H1 (cell line): Measurements from ENCODE around the gene SFXN4. TPM values are rescaled to one million over a fixed set of nuclear protein-coding genes. Genes with fewer than 3 reads are reported as not detected.

Experiments used
- BRCA1 ChIP-seq: IDR thresholded peaks from 2 replicates; pipeline ENCODE4 v1.6.1; 2012; ENCODE audit warnings: low read depth, low read length, improper control_type of control experiment
- HDAC6 ChIP-seq: IDR thresholded peaks from one replicate; pipeline ENCODE4 v1.7.1; 2012; ENCODE audit warnings: low read depth, mild to moderate bottlenecking, inconsistent platforms, low read length, moderate library complexity
- JUND ChIP-seq: IDR thresholded peaks from 2 replicates; pipeline ENCODE4 v1.6.1; 2011; ENCODE audit warnings: mild to moderate bottlenecking, improper control_type of control experiment, low read length
- PHF8 ChIP-seq: fragments of 200-600 bp; sonication (generic); conservative IDR thresholded peaks from 2 replicates; pipeline ENCODE4 v1.7.1; 2012; ENCODE audit warnings: low read depth, mild to moderate bottlenecking, inconsistent platforms, low read length, moderate library complexity
- SP1 ChIP-seq: IDR thresholded peaks from 2 replicates; pipeline ENCODE4 v1.6.1; 2011; ENCODE audit warnings: low read depth, low read length
- polyA plus RNA-seq, 7 experiments: library from polyadenylated mRNA; depleted of rRNA in 3 of 7; stranded (reverse) in 5 of 7; unstranded in 2 of 7; fragments of >200 nt in 5 of 7; fragments of 200-250 nt in 2 of 7; gene quantifications; 1 replicate in 5 of 7; 2 replicates in 1 of 7; 4 replicates in 1 of 7; pipeline versions ENCODE4 v1.2.1 to v1.2.3, GENCODE V29; 2011 to 2013; ENCODE audit warnings: missing spikeins in 2 of 7, mixed read lengths in 2 of 7
- total RNA-seq: library from RNA; stranded (reverse); fragmentation: NEBNext Ultra II Directional; extraction: Animal tissue kit (Norgen Biotek cat#: 25700); gene quantifications from 2 replicates; pipeline ENCODE4 v1.2.1, GENCODE V29; 2021
- TF ChIP-seq, protein P1 (sequence below): fragments of 300-600 bp; sonication (generic); IDR thresholded peaks from 2 replicates; pipeline ENCODE4 v1.7.1; 2012; ENCODE audit warnings: low read length, moderate library complexity, mild to moderate bottlenecking, inconsistent platforms; ENCODE audit not compliant: insufficient replicate concordance
- TF ChIP-seq, protein P2 (sequence below), 3 experiments: IDR thresholded peaks; 1 replicate in 2 of 3; 2 replicates in 1 of 3; pipeline versions ENCODE4 v1.5.1 to v1.6.1; 2011; ENCODE audit warnings: low read length in 3 of 3, mild to moderate bottlenecking in 3 of 3, inconsistent platforms in 2 of 3, low read depth in 1 of 3, moderate library complexity in 1 of 3; ENCODE audit not compliant: insufficient read depth in 1 of 3; ENCODE audit errors: control extremely low read depth in 1 of 3

Gene SFXN4
- total and polyA plus RNA-seq, 2 of the 8 experiments (the other 6 are each of a cell fraction or from before 2014, with no cell fraction given), result 15.4 to 21.6 TPM

DNA sequence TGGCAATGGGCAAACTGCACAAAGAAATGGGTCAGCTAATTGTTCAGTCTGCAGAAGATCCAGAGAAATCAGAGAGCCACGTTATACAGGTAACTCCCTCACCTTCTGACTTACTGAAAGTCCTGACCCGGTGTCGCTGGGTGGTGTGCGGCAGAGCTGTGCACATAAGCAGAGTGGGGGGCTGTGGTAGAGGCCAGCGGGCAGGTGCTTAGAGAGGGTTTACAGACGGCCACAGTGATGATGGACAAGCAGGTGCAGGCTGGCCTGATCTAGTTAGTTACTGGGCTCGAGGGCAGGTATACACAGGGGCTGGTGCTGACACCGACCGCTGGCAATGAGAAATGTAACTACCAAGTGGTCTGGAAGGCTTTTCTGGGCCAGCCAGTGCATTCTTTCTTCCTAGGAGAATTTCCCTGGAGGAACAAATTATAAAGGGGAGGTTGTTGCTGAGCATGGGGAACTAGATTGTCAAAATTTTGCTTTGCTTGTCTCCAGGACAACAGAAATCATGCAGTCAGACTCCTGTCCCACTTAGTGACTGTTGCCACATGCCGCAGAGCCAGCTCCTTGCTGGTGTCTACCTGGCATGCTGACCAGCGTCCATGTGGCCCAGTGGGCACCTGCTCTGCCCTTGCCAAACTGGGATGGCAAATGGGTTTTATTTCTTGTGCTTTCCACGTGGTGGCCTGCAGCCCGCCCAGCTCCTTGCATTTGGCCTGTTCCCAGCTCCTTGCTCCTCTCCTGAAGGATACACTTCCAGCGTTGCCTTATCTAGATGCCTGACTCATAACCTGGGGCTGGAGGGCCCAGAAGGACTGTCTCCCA, 32.8 kb downstream of the SFXN4 start (continued):
- TF ChIP-seq, protein P1, sequence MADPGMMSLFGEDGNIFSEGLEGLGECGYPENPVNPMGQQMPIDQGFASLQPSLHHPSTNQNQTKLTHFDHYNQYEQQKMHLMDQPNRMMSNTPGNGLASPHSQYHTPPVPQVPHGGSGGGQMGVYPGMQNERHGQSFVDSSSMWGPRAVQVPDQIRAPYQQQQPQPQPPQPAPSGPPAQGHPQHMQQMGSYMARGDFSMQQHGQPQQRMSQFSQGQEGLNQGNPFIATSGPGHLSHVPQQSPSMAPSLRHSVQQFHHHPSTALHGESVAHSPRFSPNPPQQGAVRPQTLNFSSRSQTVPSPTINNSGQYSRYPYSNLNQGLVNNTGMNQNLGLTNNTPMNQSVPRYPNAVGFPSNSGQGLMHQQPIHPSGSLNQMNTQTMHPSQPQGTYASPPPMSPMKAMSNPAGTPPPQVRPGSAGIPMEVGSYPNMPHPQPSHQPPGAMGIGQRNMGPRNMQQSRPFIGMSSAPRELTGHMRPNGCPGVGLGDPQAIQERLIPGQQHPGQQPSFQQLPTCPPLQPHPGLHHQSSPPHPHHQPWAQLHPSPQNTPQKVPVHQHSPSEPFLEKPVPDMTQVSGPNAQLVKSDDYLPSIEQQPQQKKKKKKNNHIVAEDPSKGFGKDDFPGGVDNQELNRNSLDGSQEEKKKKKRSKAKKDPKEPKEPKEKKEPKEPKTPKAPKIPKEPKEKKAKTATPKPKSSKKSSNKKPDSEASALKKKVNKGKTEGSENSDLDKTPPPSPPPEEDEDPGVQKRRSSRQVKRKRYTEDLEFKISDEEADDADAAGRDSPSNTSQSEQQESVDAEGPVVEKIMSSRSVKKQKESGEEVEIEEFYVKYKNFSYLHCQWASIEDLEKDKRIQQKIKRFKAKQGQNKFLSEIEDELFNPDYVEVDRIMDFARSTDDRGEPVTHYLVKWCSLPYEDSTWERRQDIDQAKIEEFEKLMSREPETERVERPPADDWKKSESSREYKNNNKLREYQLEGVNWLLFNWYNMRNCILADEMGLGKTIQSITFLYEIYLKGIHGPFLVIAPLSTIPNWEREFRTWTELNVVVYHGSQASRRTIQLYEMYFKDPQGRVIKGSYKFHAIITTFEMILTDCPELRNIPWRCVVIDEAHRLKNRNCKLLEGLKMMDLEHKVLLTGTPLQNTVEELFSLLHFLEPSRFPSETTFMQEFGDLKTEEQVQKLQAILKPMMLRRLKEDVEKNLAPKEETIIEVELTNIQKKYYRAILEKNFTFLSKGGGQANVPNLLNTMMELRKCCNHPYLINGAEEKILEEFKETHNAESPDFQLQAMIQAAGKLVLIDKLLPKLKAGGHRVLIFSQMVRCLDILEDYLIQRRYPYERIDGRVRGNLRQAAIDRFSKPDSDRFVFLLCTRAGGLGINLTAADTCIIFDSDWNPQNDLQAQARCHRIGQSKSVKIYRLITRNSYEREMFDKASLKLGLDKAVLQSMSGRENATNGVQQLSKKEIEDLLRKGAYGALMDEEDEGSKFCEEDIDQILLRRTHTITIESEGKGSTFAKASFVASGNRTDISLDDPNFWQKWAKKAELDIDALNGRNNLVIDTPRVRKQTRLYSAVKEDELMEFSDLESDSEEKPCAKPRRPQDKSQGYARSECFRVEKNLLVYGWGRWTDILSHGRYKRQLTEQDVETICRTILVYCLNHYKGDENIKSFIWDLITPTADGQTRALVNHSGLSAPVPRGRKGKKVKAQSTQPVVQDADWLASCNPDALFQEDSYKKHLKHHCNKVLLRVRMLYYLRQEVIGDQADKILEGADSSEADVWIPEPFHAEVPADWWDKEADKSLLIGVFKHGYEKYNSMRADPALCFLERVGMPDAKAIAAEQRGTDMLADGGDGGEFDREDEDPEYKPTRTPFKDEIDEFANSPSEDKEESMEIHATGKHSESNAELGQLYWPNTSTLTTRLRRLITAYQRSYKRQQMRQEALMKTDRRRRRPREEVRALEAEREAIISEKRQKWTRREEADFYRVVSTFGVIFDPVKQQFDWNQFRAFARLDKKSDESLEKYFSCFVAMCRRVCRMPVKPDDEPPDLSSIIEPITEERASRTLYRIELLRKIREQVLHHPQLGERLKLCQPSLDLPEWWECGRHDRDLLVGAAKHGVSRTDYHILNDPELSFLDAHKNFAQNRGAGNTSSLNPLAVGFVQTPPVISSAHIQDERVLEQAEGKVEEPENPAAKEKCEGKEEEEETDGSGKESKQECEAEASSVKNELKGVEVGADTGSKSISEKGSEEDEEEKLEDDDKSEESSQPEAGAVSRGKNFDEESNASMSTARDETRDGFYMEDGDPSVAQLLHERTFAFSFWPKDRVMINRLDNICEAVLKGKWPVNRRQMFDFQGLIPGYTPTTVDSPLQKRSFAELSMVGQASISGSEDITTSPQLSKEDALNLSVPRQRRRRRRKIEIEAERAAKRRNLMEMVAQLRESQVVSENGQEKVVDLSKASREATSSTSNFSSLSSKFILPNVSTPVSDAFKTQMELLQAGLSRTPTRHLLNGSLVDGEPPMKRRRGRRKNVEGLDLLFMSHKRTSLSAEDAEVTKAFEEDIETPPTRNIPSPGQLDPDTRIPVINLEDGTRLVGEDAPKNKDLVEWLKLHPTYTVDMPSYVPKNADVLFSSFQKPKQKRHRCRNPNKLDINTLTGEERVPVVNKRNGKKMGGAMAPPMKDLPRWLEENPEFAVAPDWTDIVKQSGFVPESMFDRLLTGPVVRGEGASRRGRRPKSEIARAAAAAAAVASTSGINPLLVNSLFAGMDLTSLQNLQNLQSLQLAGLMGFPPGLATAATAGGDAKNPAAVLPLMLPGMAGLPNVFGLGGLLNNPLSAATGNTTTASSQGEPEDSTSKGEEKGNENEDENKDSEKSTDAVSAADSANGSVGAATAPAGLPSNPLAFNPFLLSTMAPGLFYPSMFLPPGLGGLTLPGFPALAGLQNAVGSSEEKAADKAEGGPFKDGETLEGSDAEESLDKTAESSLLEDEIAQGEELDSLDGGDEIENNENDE, result no peak
- TF ChIP-seq, protein P2, sequence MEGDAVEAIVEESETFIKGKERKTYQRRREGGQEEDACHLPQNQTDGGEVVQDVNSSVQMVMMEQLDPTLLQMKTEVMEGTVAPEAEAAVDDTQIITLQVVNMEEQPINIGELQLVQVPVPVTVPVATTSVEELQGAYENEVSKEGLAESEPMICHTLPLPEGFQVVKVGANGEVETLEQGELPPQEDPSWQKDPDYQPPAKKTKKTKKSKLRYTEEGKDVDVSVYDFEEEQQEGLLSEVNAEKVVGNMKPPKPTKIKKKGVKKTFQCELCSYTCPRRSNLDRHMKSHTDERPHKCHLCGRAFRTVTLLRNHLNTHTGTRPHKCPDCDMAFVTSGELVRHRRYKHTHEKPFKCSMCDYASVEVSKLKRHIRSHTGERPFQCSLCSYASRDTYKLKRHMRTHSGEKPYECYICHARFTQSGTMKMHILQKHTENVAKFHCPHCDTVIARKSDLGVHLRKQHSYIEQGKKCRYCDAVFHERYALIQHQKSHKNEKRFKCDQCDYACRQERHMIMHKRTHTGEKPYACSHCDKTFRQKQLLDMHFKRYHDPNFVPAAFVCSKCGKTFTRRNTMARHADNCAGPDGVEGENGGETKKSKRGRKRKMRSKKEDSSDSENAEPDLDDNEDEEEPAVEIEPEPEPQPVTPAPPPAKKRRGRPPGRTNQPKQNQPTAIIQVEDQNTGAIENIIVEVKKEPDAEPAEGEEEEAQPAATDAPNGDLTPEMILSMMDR (IDR thresholded peaks at IDR 0.05; ENCODE audit: control extremely low read depth in 1 of 3, insufficient read depth in 1 of 3, low read depth in 1 of 3, low read length in 3 of 3), result no peak
- TF ChIP-seq JUND (no peak), BRCA1 (no peak), SP1 (no peak), PHF8 (no peak), HDAC6 (no peak)
